GM12872 (cell line): ENCODE results near the gene SMOC2.

Experiments used
- TF ChIP-seq, protein P1 (sequence below): IDR thresholded peaks from 3 replicates; pipeline ENCODE4 v1.5.1; 2011; ENCODE audit warnings: low read depth, mild to moderate bottlenecking, low read length, moderate library complexity; ENCODE audit not compliant: insufficient read depth

The SMOC2 gene

DNA sequence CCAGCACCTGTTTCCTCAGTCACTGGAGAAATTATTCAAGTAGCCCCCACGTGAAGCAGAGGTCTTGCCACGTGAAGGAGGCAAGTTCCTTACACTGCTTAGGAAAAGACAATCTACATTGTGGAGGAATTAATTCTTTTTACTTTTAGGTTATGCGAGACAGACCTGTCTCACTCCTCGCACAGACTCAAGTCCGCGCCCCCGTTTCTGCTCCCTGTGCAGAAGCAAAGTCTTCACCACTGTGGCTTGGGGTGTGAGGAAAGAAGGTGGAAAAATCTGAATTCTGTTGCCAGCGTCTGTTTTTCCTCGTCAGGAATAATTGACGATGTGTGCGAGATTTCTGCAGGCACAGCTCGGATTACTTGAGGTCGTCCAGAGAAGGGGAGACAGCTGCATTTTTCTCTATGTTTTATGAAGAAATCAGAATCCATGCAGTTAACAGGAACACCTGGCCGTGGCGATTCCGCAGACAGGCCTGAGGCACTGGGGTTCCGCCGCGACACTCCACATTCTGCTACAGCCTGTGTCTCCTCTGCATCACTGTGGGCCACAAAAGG lies 185.1 kb downstream of the SMOC2 start:
- TF ChIP-seq, protein P1, sequence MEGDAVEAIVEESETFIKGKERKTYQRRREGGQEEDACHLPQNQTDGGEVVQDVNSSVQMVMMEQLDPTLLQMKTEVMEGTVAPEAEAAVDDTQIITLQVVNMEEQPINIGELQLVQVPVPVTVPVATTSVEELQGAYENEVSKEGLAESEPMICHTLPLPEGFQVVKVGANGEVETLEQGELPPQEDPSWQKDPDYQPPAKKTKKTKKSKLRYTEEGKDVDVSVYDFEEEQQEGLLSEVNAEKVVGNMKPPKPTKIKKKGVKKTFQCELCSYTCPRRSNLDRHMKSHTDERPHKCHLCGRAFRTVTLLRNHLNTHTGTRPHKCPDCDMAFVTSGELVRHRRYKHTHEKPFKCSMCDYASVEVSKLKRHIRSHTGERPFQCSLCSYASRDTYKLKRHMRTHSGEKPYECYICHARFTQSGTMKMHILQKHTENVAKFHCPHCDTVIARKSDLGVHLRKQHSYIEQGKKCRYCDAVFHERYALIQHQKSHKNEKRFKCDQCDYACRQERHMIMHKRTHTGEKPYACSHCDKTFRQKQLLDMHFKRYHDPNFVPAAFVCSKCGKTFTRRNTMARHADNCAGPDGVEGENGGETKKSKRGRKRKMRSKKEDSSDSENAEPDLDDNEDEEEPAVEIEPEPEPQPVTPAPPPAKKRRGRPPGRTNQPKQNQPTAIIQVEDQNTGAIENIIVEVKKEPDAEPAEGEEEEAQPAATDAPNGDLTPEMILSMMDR, result no peak

DNA sequence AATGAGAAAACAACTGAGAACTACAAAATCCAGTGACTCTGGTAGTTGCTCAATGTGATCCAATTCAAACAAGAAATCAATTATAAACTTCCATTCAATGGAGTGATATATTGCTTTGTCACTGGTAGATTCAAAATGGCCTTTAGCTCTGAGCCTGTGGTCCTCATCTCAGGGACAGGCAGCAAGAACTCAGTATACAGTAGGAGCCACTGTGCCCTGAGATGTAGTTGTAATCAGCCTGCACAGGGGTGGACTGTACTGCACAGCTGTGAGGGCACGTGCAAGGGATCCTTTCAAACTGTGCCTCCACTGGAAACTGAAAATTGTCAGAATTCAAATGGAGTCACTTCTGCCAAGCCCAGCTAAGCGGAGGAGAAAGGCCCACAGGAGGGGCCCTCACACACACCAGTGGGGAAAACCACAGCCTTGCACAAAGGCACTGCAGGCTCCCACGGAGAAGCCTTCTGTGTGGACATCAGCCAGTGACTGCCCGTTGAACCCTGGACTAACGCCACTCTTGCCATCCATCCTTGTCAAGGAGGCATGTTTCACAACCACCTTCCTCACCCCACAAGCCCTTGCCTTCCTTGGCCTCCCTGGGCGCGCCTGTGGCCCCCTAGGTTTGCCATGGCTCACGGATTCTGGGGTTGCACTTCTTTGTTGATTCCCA lies 186.7 kb downstream of the SMOC2 start:
- TF ChIP-seq, protein P1, result no peak

DNA sequence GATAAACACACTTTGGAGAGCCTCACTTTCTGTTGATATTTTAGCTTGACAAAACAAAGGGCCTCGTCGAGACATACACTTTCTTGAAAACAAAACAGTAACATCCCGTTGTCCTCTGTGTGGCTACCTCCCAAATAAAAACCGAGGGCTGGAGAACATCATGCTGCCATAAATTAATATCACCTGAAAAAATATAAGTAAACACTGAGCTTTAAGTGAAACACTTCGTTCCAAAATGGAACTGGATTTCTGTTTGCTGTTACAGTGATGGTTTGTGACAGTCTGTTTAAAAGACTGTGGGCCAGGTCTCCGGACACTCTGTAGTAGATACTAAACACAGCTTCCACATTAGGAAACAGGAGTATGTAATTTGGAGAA lies 187.2 kb downstream of the SMOC2 start:
- TF ChIP-seq, protein P1, result no peak

DNA sequence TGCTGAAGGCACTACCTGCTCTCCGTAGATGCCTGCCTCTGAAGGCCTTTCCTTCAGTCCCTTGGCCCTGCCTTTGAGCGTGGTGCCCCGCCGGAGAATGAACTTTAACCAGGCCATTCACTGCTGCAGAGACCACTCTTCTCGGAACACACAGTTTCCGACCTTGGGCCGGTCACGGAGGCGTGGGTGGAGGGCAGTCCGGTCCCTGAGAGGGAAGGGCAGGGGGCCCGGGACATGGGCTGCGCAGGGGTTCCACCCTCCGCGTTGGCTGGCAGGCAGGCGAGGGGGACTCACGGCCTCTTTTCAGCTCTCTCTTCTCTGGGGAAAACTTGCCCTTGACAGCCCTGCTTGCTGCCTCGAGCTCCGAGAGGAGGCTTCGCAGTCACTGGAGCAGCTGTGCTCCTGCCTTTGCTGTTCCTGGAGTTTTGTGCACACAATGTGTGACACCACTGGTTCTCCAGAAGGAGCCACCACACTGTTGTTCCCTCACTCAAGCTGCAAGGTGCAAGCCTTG lies 187.8 kb downstream of the SMOC2 start:
- TF ChIP-seq, protein P1, result no peak

DNA sequence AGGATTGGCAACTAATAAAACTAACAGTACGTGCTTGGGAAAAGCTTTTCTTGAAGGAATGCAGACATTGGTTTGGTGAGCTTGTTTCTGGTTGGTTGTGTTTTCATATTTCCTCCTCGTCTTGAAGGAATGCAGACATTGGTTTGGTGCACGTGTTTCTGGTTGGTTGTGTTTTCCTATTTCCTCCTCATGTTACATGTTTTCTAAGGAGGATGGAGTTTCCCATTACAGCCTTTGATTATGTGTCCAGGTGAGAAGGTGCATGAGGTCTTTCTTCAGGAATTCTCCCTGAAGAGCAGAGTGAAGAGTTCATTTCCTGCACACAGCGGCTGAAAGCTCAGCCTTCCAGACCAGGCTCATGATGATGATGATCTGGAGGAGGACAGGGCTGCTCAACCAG lies 190.6 kb downstream of the SMOC2 start:
- TF ChIP-seq, protein P1, result no peak

DNA sequence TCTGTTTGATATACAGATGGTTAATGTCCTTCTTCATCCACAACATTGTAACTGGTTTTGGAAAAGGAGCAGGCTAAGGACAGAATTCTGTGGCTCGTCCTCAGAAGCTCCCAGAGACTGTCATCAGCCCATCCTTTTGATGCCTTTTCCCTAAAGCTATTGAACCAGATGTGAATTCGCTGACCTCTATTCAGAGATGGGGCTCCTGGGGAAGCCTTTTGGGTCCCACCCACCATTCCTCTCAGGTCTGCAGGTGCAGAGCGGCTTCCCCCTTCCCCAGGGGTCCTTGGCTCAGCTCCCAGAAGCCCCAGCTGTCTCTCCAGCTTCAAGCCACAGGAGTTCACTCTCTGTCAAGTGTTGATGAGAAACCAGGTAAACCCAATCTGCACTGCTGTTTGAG lies 191.7 kb downstream of the SMOC2 start:
- TF ChIP-seq, protein P1, result no peak

DNA sequence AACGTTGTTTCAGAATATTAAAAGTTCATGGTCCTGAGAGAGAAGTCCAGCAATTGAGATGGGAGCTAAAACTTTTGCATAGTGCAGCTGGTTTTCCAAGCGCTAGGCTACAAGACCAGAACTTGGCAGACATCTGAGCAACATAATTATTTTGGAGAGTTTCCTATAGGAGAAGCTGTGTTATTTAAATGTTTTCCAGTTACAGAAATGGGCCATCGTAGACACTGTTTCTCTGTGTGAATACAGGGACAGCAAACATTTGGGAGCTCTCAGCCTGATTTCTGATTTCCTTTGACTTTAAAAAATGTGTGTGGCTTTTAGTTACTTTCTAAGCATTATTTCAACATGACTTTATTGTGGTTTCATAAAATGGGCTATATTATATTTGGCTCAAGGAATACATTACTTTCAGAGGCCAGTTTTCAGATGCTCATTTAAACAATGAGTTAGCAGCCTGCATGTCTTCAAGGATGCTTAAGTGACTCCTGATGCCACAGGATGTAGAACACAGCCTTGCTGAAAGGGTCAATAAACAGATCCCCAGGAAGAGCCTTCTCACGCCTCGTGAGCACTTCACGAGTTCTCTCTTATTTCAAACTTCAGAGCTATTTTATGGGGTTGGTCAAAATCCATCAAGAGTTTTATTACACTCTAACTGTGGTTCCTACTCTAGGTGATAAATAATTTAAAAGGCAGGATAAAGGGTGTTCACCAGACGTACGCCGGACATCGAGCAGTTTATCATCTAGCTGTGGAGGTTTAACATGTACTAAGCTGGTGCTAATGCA lies 193.8 kb downstream of the SMOC2 start:
- TF ChIP-seq, protein P1, result no peak
